ENCODE data around the gene HMOX2.

HMOX2 gene

DNA sequence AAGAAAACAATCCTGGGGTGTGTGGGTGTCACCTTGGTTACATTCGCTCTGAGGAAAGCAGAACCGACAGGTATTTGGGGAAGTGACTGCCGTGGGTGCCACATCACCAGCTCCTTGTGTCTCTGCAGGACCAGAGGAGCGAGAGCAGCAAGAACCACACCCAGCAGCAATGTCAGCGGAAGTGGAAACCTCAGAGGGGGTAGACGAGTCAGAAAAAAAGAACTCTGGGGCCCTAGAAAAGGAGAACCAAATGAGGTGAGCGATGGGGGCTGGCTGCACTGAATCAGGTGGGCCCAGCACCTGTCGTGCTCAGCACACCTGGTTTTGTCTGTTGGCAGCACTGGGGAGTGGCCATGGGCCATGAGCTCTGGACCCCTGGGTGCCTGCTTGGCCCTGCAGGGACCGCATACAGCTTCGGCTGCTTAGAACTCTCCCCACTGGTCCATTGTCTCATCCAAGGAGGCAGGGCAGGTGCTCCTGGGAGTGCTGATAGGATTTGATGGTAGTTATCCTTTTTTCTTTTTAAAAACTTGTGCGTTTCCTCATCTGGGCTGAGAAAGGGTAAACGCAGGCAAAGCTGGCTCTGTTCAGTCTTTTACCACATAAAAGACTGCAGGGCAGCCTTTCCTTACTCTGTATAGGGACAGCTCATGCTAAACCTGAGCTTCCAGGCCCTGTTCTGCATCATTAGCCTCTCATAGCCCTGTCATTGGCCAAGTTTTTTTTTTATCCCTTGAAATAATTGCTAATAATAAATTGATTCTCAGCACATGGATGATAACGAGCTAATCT is 29.4 kb downstream of the HMOX2 start:
- peak; percentile 48 to 74 (median 67) for DNase-seq

DNA sequence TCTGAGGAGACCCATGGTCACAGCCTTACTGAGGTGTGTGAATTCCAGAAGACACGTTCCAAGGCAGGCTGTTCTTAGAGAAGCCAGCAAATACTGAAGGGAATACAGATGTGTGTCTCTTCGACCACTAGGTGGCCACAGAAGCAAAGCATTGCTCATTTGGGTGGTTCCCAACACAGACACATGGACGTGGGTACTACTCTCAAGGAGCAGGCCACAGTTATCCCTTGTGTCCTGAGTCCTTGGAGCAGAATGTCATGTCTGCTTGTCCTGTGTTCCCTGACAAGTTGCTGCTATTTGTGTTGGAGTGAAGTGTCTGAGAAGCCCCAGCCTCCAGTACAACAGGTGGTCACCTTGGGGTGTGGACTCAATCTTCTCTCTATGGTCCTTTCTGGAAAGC is 30.3 kb downstream of the HMOX2 start:
- peak; percentile 76 to 92 (median 83) for DNase-seq

DNA sequence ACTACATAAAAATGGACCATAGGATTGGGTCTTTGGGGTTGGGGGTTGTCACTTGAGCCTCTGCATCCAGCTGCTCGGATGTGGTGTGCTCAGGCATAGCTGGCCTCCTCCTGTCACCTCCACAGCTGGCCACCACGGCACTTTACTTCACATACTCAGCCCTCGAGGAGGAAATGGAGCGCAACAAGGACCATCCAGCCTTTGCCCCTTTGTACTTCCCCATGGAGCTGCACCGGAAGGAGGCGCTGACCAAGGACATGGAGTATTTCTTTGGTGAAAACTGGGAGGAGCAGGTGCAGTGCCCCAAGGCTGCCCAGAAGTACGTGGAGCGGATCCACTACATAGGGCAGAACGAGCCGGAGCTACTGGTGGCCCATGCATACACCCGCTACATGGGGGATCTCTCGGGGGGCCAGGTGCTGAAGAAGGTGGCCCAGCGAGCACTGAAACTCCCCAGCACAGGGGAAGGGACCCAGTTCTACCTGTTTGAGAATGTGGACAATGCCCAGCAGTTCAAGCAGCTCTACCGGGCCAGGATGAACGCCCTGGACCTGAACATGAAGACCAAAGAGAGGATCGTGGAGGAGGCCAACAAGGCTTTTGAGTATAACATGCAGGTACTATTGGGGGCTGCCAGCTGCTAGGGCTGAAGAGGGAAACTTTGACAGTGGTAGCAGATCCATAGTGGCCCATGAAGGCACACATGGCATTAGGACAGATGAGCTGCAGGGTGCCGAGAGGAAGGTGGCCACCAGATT is 31.6 kb downstream of the HMOX2 start:
- no peak for DNase-seq

DNA sequence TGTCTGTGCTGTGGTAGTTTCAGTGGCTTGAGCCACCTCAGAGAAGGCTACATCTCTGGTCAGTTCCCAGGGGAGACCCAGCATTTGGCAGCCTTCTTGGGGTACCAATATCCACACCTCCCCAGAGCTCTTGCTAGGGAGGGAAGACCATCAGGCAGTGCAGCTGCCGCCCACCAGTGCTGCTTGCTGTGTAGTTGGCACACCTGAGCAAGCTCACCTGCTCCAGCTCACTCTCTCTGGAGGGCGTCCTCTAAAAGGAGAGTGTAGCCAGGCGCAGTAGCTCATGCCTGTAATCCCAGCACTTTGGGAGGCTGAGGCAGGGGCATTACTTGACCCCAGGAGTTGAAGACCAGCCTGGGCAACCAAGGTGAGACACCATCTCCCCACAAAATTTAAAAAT is 32.6 kb downstream of the HMOX2 start:
- no peak for DNase-seq

DNA sequence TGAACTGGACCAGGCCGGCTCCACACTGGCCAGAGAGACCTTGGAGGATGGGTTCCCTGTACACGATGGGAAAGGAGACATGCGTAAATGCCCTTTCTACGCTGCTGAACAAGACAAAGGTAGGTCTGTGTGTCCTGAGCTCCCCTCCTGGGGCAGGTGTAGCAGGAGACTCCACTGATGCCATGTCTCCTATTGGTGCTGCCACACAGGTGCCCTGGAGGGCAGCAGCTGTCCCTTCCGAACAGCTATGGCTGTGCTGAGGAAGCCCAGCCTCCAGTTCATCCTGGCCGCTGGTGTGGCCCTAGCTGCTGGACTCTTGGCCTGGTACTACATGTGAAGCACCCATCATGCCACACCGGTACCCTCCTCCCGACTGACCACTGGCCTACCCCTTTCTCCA is 33.2 kb downstream of the HMOX2 start:
- DNase-seq, result no peak

DNA sequence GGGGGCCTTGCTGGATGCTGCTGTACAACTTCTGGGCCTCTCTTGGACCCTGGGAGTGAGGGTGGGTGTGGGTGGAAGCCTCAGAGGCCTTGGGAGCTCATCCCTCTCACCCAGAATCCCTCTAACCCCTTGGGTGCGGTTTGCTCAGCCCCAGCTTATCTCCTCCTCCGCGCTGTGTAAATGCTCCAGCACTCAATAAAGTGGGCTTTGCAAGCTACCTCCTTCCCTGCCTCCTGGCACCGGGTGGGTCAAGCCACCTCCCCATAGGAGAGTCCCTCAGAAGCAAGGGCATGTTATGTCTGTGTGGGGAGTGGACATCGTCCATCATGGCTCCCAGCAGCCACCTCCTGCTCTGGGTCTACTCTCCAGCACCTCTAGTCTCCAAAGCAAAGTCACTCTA is 33.9 kb downstream of the HMOX2 start:
- no peak for DNase-seq

DNA sequence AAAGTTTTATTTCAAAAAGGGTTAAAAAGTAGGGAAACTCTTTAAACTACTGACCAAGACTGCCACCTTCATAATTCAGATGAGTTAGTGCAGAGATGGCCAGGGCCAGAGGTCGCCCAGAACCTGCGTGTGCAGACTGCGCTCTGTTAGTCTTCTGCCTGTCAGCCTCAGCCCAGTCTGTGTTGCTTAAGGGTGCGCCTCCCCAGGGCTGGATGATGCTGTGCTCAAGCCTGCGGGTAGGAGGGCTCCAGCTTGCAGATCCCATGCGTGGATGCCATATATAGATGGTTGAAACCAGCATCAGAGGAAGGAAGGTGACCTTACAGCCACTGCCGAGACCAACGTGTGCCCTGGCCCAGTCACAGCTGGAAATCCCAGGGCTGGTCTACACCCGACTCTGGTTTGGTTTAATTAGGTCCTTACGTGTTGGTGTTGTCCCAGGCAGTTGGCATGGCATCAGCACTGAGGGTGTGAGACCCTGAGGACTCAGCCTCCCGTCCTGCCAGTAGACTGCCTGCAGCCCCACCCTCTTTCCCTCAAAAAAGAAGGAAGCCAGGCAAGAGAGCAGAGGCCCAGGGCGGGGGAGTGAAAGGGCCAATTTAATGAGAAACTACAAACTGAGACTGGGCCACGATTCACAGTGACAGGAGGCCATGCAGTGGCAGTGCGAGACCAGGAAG is 34.7 kb downstream of the HMOX2 start:
- DNase-seq, result peak; percentile 36 to 61 (median 54)

DNA sequence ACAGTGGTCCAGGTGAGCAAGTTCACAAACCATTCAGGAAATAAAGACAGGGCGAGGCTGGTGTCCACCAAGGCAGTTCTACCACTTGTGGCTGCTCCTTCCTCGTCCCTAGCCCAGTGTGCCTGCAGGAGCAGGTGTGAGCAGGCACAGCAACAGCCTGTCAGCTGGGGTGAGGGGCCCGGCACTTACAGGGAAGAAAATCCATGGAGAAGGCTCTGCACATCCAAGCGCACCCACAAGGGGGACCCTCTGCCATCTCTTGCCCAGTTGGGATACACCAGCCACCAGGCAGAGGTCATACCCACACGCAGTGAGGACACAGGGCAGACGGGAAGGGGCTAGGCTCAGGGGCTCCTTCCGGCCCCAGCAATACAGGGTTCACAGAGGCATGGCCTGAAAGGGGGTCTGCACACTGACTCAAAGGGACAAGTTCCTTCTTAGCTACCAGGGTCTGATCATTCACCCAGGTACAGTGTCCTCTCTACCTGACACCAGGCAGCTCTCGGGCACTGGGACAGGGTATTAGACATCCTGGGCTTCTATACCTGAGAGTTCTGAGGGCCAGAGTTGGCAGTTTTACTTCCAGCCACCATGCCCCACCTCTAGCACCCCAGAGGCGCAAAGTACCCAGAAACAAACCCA is 35.4 kb downstream of the HMOX2 start:
- peak; percentile 41 to 66 (median 44) for DNase-seq

DNA sequence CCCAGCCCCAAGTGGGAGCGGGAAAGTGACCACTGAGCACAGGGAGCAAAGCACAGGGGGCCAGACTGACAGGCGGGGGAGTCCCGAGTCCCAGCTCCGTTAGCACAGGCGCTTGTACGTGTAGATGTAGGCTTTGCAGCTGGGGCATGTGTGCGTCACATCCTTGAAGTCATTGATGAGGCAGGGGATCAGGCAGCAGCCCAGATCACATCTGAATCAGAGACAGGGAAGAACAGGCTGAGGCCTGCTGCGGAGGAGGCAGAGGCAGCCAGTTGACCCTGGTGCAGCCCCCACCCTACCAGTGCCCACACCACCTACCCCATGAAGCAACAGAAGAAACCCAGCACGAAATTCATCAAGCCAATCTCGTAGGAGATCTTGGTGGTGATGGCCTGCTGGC is 36.3 kb downstream of the HMOX2 start:
- no peak for DNase-seq

DNA sequence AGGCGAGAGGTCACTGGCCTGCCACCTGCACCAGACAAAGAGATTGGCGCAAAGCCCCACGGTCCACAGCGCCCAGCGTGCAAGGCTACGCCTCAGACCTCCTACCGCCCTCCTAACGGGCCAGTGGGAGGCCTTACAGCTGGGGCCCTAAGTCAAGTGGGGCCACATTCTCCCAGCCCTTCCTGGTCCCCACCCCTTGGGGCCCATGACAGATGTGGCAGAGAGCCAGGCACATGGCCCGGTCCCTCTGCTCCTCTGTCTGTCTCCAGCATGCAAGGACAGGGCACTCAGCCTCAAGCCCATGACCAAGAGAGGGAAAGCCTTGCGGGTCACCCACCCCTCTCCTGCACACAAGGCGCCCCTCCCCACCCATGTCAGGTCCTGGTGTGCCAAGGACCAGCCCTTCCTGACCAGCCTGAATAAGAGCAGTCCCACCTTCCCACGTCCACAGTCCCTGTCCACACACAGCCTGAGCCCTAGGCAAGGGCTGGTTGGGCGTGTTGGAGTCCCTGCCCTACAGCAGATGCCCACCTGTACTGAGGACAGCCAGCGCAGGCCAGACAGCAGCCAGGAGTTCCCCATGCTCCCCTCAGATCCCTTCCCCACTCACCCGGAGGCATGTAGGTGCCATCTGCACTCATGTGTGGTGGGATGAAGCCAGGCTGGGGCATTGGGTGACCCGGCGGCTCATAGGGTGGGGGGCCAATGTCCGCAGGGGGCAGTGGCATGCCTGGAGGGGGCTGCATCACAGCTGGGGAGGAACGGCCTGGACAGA is 37.1 kb downstream of the HMOX2 start:
- no peak for DNase-seq

DNA sequence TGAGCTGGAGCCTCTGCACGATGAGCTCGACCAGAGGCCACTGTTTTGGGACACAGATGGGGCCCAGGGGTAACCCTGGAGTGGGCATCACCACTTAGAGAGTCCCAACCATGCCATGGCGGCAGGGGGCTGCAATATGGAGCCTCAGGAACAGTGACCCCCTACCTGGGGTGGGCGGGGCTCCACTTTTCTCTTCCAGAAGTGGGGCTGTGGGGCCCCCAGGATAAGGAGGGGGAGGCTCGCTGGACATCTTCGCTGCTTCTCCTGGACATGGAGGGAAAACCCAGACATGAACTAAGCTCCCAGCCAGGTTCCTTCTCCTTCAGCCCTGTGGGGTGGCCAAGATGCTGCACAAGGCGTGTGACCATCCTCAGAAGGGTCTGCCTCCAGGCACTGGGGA is 37.7 kb downstream of the HMOX2 start:
- DNase-seq, result no peak

DNA sequence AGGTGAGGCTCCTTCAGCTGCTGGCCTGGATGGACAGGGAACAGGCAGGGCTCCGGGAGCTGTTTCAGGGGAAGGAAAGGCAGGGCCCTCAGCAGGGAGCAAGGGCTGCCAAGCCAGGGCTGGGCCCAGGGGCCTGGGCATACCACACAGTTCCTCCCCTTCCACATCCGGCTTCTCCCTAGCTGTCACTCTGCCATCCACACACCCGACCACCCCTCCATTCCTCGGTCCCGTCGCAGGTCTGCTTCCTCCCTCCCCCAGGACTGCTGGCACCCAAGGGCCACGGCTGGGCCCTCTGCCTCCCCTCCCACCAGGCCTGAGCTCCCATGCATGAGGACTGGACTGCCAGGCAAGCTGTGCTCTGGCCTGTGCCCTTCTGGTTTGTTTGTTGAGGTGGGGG is 38.4 kb downstream of the HMOX2 start:
- DNase-seq, result peak in 1 of 4 experiments; percentile 29

DNA sequence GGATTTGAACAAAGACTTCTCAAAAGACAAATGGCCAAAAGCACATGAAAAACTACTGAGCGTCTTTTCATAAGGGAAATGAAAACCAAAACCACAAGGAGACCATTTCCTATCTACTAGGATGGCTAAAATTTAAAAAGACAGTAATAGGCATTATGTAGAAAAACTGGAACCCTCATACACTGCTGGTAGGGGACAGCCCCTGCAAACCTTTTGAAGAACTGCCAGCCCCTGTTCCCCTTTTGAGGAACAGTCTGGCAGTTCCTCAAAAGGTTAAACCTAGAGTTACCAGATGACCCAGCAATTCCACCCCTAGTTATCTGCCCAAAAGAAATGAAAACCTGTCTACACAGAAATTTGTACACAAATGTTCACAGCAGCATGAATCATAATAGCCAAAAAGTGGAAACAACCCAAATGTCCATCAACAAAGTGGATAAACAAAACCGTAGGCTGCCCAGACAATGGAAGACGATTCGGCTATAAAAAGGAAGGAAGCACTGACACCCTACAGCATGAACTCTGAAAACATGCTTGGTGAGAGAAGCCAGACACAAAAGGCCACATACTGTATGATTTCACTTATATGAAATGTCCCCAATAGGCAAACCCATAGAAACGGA is 39.5 kb downstream of the HMOX2 start:
- peak; percentile 82 to 94 (median 86) for DNase-seq

DNA sequence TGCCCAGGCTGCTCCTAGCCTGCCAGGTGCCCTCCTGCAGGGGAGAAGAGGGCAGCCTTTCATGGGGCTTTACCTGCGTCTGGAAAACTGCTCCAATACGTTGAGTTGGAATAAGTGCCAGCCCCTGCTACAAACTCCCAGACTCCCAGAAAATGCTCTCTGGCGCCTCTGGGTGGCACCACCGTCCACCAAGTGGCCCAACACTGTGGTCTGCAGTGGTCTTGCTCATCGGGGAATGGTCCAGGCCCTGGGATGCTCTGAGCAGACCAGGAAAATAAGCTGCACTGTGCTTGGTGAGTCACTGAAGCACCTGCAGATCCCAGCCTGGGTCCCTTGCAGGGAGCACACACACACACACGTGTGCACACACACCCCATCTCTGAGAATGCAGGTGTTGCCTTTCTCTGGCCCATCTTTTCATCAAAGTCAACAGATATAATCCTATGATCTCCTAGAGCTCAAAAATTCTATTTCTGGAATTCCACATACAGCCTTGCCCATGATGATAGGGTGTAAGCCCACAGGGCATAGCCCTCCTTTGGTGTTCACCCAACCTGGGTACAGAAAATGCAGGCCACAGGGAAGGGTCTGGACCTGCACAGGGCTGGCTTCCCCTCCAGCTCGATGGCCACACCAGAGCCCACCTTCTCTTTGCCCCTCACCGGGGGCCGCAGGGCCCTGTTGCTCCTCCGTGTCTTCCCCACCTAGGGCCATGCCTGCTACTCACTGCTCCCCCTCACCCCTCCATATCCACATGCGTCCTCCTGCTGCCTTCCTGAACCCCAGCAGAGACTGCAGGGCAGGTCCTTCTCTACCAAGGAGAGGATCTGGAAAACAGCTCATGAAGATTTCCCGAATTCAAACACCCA is 41.8 kb downstream of the HMOX2 start:
- DNase-seq, result peak in 3 of 4 experiments; percentile 20 to 42 (median 26)

DNA sequence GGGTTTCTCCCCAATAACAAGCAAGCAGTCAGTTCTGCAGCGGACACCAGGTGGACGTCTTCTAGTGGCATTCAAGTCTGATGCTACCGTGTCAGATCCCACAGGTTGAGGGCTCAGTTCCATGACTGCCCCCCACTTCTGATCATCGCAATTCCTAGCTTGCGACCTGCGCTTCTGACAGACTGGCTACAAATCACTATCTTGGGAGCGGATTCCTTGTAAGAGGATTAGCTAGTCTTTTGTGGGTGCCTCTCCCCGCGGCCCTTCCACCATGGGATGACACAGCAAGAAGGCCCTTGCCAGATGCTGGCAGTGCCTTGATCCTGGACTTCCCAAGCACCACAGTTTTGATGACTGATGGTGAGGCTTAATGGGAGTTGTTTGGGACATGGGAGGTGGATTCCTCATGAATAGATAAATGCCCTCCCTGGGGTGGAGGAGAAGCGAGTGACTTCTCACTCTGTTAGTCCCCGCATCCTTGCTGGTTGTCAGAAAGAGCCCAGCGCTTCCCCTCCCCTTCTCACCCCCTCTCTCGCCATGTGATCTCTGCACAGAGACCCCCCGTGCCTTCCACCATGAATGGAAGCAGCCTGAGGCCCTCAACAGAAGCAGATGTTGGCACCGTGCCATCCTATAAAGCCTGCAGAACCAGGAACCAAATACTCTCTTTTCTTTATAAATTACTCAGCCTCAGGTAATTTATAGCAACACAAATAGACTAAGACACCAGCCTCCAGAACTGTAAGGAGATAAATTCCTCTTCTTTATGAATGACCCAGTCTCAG is 43.3 kb downstream of the HMOX2 start:
- peak in 1 of 4 experiments; percentile 23 for DNase-seq

DNA sequence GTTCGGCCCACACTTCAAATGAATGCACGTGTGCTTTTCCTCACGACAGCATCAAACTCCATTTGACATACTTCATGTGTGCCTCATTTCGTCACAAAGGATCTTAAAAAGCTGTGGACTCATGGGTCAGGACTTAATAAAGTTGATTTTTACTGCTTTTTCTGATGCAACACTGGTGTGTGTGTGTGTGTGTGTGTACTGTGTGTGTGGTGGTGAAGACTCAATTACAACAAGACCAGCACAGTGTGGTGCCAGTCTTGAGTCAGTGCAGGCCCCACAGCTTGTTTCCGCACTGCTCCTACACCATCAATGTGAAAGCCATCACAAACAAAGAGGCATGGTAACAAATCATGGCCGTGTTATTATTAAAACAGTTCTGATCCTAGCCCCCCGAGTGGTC is 44.7 kb downstream of the HMOX2 start:
- DNase-seq, result no peak

DNA sequence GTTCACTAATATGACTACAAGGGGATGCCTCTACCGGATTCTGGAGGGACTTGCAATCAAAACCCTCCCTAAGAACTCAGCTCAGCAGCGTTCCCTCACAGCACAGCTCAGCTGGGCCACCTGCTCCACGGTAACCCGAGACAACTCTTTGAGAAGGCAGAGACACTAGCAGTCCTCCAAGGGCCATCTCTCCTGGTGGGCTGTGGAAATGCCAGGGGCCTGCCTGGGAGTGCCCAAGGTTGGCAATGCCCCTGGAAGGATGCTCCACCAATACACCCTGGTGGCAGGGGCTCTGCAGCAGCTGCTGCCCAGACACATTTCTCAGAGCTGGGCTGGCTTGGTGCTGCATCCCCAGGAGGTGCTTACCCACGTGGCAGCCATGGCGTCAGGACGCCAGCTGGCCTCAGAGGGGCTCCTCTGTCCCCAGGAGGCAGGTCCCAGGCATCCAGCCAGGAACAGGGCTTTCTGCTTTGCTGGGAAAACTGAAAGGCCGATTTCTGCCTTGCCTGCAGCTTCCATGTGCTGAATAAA is 45.9 kb downstream of the HMOX2 start:
- DNase-seq, result no peak

DNA sequence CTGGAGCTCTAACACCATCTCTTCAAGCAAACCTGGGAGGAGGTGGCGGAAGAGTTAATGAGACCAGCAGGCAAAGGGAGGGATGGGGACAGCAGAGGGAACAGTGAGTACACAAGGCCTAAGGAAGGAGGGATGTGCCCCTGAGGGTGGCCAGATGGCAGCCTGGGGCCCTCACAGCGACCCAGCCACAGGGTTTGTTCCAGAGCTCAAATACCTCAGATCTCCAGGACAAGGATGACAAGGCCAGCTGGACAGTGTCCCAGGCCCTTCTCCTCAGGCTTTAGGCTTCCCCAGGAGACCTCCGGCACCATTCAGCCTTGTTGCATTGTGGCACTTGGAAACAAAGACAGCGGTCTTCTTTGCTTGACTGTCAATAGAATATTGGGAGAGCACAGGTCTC is 47.5 kb downstream of the HMOX2 start:
- no peak for DNase-seq

DNA sequence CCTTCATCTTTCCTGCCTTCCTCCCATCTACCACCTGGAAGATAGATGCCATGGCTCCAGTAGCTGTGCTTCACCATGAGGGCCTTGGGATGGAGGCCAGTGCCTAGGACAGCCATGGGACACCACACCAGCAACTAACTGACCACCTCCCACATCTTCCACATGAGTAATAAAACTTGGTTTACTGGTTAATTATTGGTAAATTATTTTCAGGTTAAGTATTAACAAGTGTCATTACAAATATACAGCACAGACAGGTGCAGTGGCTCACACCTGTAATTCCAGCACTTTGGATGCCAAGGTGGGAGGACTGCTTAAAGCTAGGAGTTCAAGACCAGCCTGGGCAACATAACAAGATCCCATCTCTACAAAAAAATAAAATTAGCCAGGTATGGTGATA is 48.4 kb downstream of the HMOX2 start:
- DNase-seq, result no peak

DNA sequence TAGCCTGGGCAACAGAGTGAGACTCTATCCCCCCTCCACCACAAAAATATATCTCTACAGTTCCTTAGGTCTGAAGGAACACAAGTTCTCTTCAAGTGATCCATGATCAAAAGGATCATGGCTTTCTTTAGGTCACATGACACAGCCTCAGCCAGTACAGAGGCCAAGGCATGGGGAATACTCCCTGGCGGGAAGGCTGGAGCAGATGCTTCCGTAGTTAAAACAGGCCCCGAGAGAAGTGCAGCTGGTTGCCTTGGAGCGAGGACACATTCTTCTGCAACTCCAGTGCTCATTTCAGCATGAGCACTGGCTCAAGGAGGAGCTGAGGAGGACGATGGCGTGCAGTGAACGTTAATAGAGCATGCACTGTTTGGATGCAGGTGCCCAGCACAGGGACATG is 48.9 kb downstream of the HMOX2 start:
- no peak for DNase-seq

Measured in suppressor macrophage (primary cell).